Measurements from ENCODE around the gene PHIP. TPM values are rescaled to one million over a fixed set of nuclear protein-coding genes. Genes with fewer than 3 reads are reported as not detected.

The PHIP gene
- total RNA-seq, 1 donor from 2014 or later, result 29.6 TPM

DNA sequence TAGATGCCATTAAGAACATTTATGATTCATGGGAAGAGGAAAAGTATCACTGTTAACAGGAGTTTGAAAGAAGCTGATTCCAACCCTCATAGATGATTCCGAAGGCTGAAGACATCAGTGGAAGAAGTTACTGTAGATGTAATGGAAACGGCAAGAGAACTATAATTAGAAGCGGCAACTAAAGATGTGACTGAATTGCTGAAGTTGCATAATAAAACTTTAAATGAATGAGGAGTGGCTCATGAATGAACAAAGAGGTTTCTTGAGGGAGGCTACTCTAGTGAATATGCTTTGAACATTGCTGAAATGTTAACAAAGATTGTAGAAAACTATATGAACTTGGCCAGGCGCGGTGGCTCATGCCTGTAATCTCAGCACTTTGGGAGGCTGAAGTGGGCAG, 84.1 kb downstream of the PHIP start:
- Histone ChIP-seq H4K20me1 (ENCODE audit: insufficient read depth, low read length) (no peaks in the 10 kb centered on the region), H3K79me2 (ENCODE audit: insufficient read depth, low read length) (no peaks in the 10 kb centered on the region), H3K9ac (ENCODE audit: low read length) (no peak overlapping the region), H3K27me3 (ENCODE audit: insufficient read depth, low read length) (no peaks in the 10 kb centered on the region), H2AFZ (ENCODE audit: low read depth, low read length) (no peak overlapping the region), H3K36me3 (ENCODE audit: insufficient read depth, low read length) (peaks cover 26% of the 10 kb centered on the region), H3K27ac (ENCODE audit: low read depth, low read length) (no peak overlapping the region), H3K9me3 (ENCODE audit: insufficient read depth, low read depth, low read length) (no peaks in the 10 kb centered on the region), H3K4me1 (ENCODE audit: insufficient read depth, low read length) (no peaks in the 10 kb centered on the region), H3K4me2 (ENCODE audit: low read length) (no peak overlapping the region), H3K4me3 (ENCODE audit: insufficient read depth, low read depth, low read length) (no peak overlapping the region)
- H3K36me3 Mint-ChIP-seq (ENCODE audit: low read depth, unreplicated experiment), result peaks cover 36% of the 10 kb centered on the region
- H3K4me1 Mint-ChIP-seq (ENCODE audit: low read depth, unreplicated experiment), result peaks cover 9% of the 10 kb centered on the region
- DNase-seq (ENCODE audit: low read depth) (no peak), FAIRE-seq (no peak)
- H3K9me3 Mint-ChIP-seq (ENCODE audit: unreplicated experiment), result peaks cover 4% of the 10 kb centered on the region
- H3K4me3 Mint-ChIP-seq (ENCODE audit: unreplicated experiment), result no peak overlapping the region
- TF ChIP-seq, protein P1, sequence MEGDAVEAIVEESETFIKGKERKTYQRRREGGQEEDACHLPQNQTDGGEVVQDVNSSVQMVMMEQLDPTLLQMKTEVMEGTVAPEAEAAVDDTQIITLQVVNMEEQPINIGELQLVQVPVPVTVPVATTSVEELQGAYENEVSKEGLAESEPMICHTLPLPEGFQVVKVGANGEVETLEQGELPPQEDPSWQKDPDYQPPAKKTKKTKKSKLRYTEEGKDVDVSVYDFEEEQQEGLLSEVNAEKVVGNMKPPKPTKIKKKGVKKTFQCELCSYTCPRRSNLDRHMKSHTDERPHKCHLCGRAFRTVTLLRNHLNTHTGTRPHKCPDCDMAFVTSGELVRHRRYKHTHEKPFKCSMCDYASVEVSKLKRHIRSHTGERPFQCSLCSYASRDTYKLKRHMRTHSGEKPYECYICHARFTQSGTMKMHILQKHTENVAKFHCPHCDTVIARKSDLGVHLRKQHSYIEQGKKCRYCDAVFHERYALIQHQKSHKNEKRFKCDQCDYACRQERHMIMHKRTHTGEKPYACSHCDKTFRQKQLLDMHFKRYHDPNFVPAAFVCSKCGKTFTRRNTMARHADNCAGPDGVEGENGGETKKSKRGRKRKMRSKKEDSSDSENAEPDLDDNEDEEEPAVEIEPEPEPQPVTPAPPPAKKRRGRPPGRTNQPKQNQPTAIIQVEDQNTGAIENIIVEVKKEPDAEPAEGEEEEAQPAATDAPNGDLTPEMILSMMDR (IDR thresholded peaks at IDR 0.05; ENCODE audit: insufficient read depth, low read depth, low read length), result no peak
- TF ChIP-seq EZH2 (IDR thresholded peaks at IDR 0.05; ENCODE audit: insufficient read depth, low read length), result no peak
- H3K27me3 Mint-ChIP-seq (ENCODE audit: low read depth, unreplicated experiment), result no peaks in the 10 kb centered on the region
- no peak overlapping the region for H3K27ac Mint-ChIP-seq (ENCODE audit: unreplicated experiment)

DNA sequence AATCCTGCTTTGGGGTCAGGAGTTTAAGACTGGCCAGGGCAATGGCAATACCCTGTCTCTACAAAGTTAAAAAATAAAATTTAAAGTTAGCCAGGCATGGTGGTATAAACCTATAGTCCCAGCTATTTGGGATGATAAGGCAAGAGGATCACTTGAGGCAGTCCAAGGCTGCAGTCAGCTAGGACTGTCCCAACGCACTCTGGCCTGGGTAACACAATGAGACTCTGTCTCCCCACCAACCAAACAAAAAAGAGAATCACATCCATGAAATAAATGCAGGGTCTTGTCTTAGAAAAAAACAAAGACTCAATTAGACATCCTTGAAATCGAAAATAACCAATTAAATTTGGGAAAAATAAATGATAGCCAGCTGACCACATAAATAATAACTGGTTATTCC, 88.9 kb downstream of the PHIP start:
- H2AFZ ChIP-seq (ENCODE audit: low read depth, low read length), result no peak overlapping the region
- Mint-ChIP-seq H3K9me3 (ENCODE audit: unreplicated experiment) (peaks cover 4% of the 10 kb centered on the region), H3K27me3 (ENCODE audit: low read depth, unreplicated experiment) (no peaks in the 10 kb centered on the region), H3K36me3 (ENCODE audit: low read depth, unreplicated experiment) (peaks cover 27% of the 10 kb centered on the region), H3K27ac (ENCODE audit: unreplicated experiment) (no peak overlapping the region), H3K4me1 (ENCODE audit: low read depth, unreplicated experiment) (no peaks in the 10 kb centered on the region), H3K4me3 (ENCODE audit: unreplicated experiment) (no peak overlapping the region)
- H3K9me3 ChIP-seq (ENCODE audit: insufficient read depth, low read depth, low read length), result no peaks in the 10 kb centered on the region
- no peak overlapping the region for H3K9ac ChIP-seq (ENCODE audit: low read length)
- H3K79me2 ChIP-seq (ENCODE audit: insufficient read depth, low read length), result no peaks in the 10 kb centered on the region
- FAIRE-seq (no peak), DNase-seq (ENCODE audit: low read depth) (no peak)
- H3K4me2 ChIP-seq (ENCODE audit: low read length), result no peak overlapping the region
- no peak overlapping the region for H3K27ac ChIP-seq (ENCODE audit: low read depth, low read length)
- H3K4me1 ChIP-seq (ENCODE audit: insufficient read depth, low read length), result no peaks in the 10 kb centered on the region
- no peak overlapping the region for H3K4me3 ChIP-seq (ENCODE audit: insufficient read depth, low read depth, low read length)
- H3K36me3 ChIP-seq (ENCODE audit: insufficient read depth, low read length), result peaks cover 22% of the 10 kb centered on the region
- H4K20me1 ChIP-seq (ENCODE audit: insufficient read depth, low read length), result no peaks in the 10 kb centered on the region
- H3K27me3 ChIP-seq (ENCODE audit: insufficient read depth, low read length), result no peaks in the 10 kb centered on the region
- TF ChIP-seq, protein P1 (IDR thresholded peaks at IDR 0.05; ENCODE audit: insufficient read depth, low read depth, low read length), result no peak
- TF ChIP-seq EZH2 (IDR thresholded peaks at IDR 0.05; ENCODE audit: insufficient read depth, low read length), result no peak

DNA sequence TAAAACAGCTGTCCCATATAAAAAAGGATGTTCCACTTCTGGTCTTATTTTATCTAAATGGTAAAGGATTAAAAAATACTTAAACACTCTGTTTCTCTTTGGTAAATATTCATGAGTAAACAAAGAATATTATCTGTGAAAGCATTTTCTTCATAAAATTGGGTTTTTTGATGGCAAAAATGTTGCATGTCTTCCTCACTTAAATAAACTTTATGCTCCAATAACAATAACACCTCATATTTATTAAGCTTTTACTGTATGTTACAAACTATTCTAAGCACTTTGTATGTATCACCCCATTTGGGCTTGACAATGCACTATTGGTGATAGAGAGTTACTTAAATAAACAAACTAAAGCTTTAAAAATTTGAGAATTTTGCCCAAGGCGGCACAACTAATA, 91.9 kb downstream of the PHIP start:
- no peak for FAIRE-seq

More for the DNA sequence above, 91.9 kb downstream of the PHIP start:
- TF ChIP-seq, protein P1 (IDR thresholded peaks at IDR 0.05; ENCODE audit: insufficient read depth, low read depth, low read length), result no peak
- TF ChIP-seq EZH2 (IDR thresholded peaks at IDR 0.05; ENCODE audit: insufficient read depth, low read length), result no peak
- H2AFZ ChIP-seq (ENCODE audit: low read depth, low read length), result no peak overlapping the region
- H3K79me2 ChIP-seq (ENCODE audit: insufficient read depth, low read length), result no peaks in the 10 kb centered on the region
- Mint-ChIP-seq H3K4me3 (ENCODE audit: unreplicated experiment) (no peak overlapping the region), H3K27me3 (ENCODE audit: low read depth, unreplicated experiment) (no peaks in the 10 kb centered on the region), H3K27ac (ENCODE audit: unreplicated experiment) (no peak overlapping the region), H3K9me3 (ENCODE audit: unreplicated experiment) (no peaks in the 10 kb centered on the region), H3K36me3 (ENCODE audit: low read depth, unreplicated experiment) (peaks cover 11% of the 10 kb centered on the region), H3K4me1 (ENCODE audit: low read depth, unreplicated experiment) (no peaks in the 10 kb centered on the region)
- no peak overlapping the region for H3K4me2 ChIP-seq (ENCODE audit: low read length)
- no peak for DNase-seq (ENCODE audit: low read depth)
- peaks cover 21% of the 10 kb centered on the region for H3K36me3 ChIP-seq (ENCODE audit: insufficient read depth, low read length)
- H3K9ac ChIP-seq (ENCODE audit: low read length), result no peak overlapping the region
- no peaks in the 10 kb centered on the region for H3K4me1 ChIP-seq (ENCODE audit: insufficient read depth, low read length)
- H4K20me1 ChIP-seq (ENCODE audit: insufficient read depth, low read length), result no peaks in the 10 kb centered on the region
- H3K27ac ChIP-seq (ENCODE audit: low read depth, low read length), result no peak overlapping the region
- no peaks in the 10 kb centered on the region for H3K9me3 ChIP-seq (ENCODE audit: insufficient read depth, low read depth, low read length)
- no peaks in the 10 kb centered on the region for H3K27me3 ChIP-seq (ENCODE audit: insufficient read depth, low read length)
- no peak overlapping the region for H3K4me3 ChIP-seq (ENCODE audit: insufficient read depth, low read depth, low read length)

Data from astrocyte (in vitro differentiated cells and primary cell).